22Rv1 (cell line): ENCODE measurements around the gene AK1.
A peak's percentile ranks its signal among the peaks of the same experiment; 100 is the strongest.

Source experiments
- H3K27ac ChIP-seq: fragments of 450-650 bp; 2 replicates; pipeline ENCODE4 v1.5.1; 2017
- CTCF ChIP-seq: fragments of 450-650 bp; IDR thresholded peaks from 2 replicates; pipeline ENCODE4 v1.5.1; 2017; ENCODE audit warnings: mild to moderate bottlenecking
- ZFX ChIP-seq: fragments of 450-650 bp; IDR thresholded peaks from 2 replicates; pipeline ENCODE4 v1.6.1; 2017; ENCODE audit warnings: antibody characterized with exemption, borderline replicate concordance

AK1 gene

GRCh38 chr9:127915801-127916719, 38.6 kb upstream of the AK1 start:
- TF ChIP-seq ZFX (no peak), CTCF (no peak)
- 0 out of 2 replicates have a peak overlapping the region, but pooled peaks have one; percentile 15 for H3K27ac ChIP-seq

- H3K27ac ChIP-seq = 0 out of 2 replicates have a peak overlapping the region, but pooled peaks have one; percentile 15
- TF ChIP-seq CTCF = no peak
- no peak for TF ChIP-seq ZFX
Measured at GRCh38 chr9:127915325-127915752, 37.9 kb upstream of the AK1 start.

- no peak overlapping the region for H3K27ac ChIP-seq
- TF ChIP-seq CTCF = no peak
- TF ChIP-seq ZFX = no peak
Measured at GRCh38 chr9:127913682-127914081, 36.2 kb upstream of the AK1 start.

GRCh38 chr9:127912882-127913281, 35.4 kb upstream of the AK1 start:
- TF ChIP-seq CTCF (no peak), ZFX (no peak)
- H3K27ac ChIP-seq = no peak overlapping the region

DNA sequence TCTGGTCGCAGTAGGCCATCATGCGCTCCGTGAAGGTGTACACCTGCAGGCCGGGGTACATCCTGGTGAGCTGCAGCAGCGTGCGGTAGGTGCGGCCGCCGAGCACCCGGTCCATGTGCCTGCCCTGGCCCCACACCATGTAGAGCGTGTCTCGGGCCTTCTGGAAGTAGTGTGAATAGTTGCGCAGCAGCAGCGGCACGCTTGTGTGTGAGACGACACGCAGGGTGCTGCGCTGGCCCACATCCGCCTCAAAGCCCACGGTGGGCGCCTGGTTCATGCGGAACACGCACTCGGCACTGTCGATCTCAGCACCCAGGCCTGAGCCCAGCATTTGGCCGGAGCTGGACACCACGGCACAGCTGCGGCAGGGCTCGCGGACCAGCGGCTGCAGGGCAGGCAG, 34.8 kb upstream of the AK1 start:
- H3K27ac ChIP-seq = no peak overlapping the region

DNA sequence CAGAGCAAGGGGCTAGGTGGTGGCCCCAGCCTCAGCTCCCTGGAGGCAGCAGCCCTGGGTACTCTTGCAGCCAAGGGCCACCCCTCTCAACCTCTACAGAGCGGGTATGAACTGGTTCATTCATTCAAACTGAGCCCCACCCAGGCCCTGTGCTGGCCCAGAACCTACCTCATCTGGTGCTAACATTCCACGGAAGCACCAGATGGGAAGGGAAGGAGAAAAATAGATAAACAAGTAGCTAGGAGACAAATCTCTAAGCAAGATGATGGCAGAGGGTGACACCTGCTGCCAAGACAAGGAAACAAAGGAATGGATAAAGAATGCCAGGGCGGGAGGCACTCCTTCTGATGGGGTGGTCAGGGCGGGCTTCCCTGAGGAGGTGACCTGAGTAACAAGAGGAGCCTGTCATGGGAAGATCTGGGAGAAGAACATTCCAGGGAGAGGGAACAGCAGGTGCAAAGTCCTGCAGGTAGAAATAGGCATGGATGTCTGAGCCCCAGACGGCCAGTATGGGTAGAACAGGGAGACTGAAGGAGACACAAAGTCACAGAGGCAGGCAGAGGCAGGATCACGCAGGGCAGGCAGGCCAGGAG, 33.2 kb upstream of the AK1 start:
- TF ChIP-seq CTCF (peak; percentile 42), ZFX (no peak)
- no peak overlapping the region for H3K27ac ChIP-seq

More for the DNA sequence above, 34.8 kb upstream of the AK1 start:
- no peak for TF ChIP-seq CTCF
- no peak for TF ChIP-seq ZFX

DNA sequence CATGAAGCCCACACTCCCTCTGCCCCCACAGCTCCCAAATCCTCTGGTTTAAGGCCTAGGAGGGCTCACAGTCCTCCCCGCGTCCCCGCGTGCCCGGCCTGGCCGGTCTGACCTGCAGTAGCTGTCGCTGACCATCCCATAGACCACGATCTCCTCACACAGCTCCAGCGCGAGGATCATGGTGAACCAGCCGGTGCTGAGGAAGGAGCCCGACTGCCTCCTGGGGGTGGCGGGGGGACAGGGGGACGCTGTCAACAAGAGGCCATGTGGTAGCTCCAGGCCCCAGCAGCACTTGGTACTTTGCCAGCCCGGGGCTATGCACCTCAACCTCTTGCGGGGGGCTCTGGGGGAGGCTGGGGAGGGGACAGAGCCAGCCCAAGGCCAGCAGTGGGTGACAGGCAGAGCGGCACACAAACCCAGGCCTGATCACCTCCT, 32.4 kb upstream of the AK1 start:
- H3K27ac ChIP-seq = no peak overlapping the region

More for the DNA sequence above, 32.4 kb upstream of the AK1 start:
- no peak for TF ChIP-seq ZFX
- no peak for TF ChIP-seq CTCF
